Epithelial cell of proximal tubule (primary cell): ENCODE data around the gene SDK1. TPM values are rescaled to one million over a fixed set of nuclear protein-coding genes. Genes with fewer than 3 reads are reported as not detected.
A peak's percentile ranks its signal among the peaks of the same experiment; 100 is the strongest.

Source experiments
- DNase-seq: peaks from one replicate; pipeline ENCODE4 v3.0.0-alpha.2; 2011; ENCODE audit warnings: low read depth
- H3K4me3 ChIP-seq: 2 replicates; pipeline ENCODE4 v1.5.1; 2011; ENCODE audit warnings: low read depth, mild to moderate bottlenecking, low read length
- CTCF ChIP-seq: conservative IDR thresholded peaks from 2 replicates; pipeline ENCODE4 v1.5.1; 2012; ENCODE audit warnings: low read depth, mild to moderate bottlenecking, low read length
- total RNA-seq: library from RNA; depleted of rRNA; stranded (reverse); fragments of >200 nt; gene quantifications from 2 replicates; pipeline ENCODE4 v1.2.3, GENCODE V29; 2015

SDK1 gene
- total RNA-seq, 1 donor from 2014 or later, result 0.75 TPM

GRCh38 chr7:3861386-3861785 lies 560.3 kb downstream of the SDK1 start:
- no peak for DNase-seq
- no peak for TF ChIP-seq CTCF
- no peak overlapping the region for H3K4me3 ChIP-seq

- TF ChIP-seq CTCF, result peak; percentile 21
- DNase-seq, result peak; percentile 96
- H3K4me3 ChIP-seq, result no peak overlapping the region
These were observed 560.9 kb downstream of the SDK1 start for GRCh38 chr7:3861941-3862340.

GRCh38 chr7:3862774-3863173 lies 561.7 kb downstream of the SDK1 start:
- no peak for DNase-seq

GRCh38 chr7:3866277-3866676 lies 565.2 kb downstream of the SDK1 start:
- no peak overlapping the region for H3K4me3 ChIP-seq
- no peak for TF ChIP-seq CTCF
- no peak for DNase-seq

More at GRCh38 chr7:3862774-3863173, 561.7 kb downstream of the SDK1 start:
- H3K4me3 ChIP-seq, result no peak overlapping the region
- TF ChIP-seq CTCF, result no peak

GRCh38 chr7:3867863-3868262 lies 566.8 kb downstream of the SDK1 start:
- no peak for DNase-seq
- no peak for TF ChIP-seq CTCF
- H3K4me3 ChIP-seq, result no peak overlapping the region

GRCh38 chr7:3879355-3880075 lies 578.5 kb downstream of the SDK1 start:
- no peak overlapping the region for H3K4me3 ChIP-seq
- DNase-seq, result no peak
- TF ChIP-seq CTCF, result no peak
